DND-41 (cell line): ENCODE results near the gene MUC6.

Experiments used
- ATAC-seq: fragments of 200-7000 bp; cut with Tn5 transposase; 3 replicates; pipeline ENCODE4 v1.9.1; 2021; ENCODE audit warnings: low read depth; ENCODE audit not compliant: insufficient read depth
- DNase-seq: peaks from one replicate; pipeline ENCODE4 v3.0.0-alpha.2; 2020
- H2AFZ ChIP-seq: 2 replicates; pipeline ENCODE4 v1.6.0; 2012; ENCODE audit warnings: low read depth, low read length
- H3K27ac ChIP-seq: 2 replicates; pipeline ENCODE4 v1.5.1; 2012; ENCODE audit warnings: low read length, inconsistent platforms
- H3K27me3 ChIP-seq: fragments of 200-600 bp; sonication (generic); 2 replicates; pipeline ENCODE4 v1.6.0; 2012; ENCODE audit warnings: low read length, mild to moderate bottlenecking, inconsistent platforms; ENCODE audit not compliant: insufficient read depth, poor library complexity
- H3K36me3 ChIP-seq: 2 replicates; pipeline ENCODE4 v1.5.1; 2012; ENCODE audit warnings: low read length, inconsistent platforms; ENCODE audit not compliant: insufficient read depth
- H3K4me1 ChIP-seq: 2 replicates; pipeline ENCODE4 v1.5.1; 2012; ENCODE audit warnings: mild to moderate bottlenecking, low read length; ENCODE audit not compliant: insufficient read depth
- H3K4me2 ChIP-seq: 2 replicates; pipeline ENCODE4 v1.6.0; 2012; ENCODE audit warnings: mild to moderate bottlenecking, moderate library complexity, low read length, inconsistent platforms; ENCODE audit not compliant: insufficient read depth
- H3K4me3 ChIP-seq, 2 experiments: fragments of 200-600 bp in 1 of 2; shearing (Covaris generic) in 1 of 2; 2 replicates each; pipeline ENCODE4 v1.5.1; 2012 to 2016; ENCODE audit warnings: inconsistent platforms in 2 of 2, low read length in 2 of 2, mild to moderate bottlenecking in 2 of 2, low read depth in 1 of 2, moderate library complexity in 1 of 2
- H3K79me2 ChIP-seq: 2 replicates; pipeline ENCODE4 v1.6.0; 2012; ENCODE audit warnings: low read length, inconsistent platforms; ENCODE audit not compliant: insufficient read depth
- H3K9ac ChIP-seq: 2 replicates; pipeline ENCODE4 v1.6.0; 2012; ENCODE audit warnings: low read depth, mild to moderate bottlenecking, inconsistent platforms, low read length, moderate library complexity
- H3K9me3 ChIP-seq: 2 replicates; pipeline ENCODE4 v1.5.1; 2012; ENCODE audit warnings: low read length, moderate library complexity, mild to moderate bottlenecking, inconsistent platforms; ENCODE audit not compliant: insufficient read depth, severe bottlenecking
- H4K20me1 ChIP-seq: 2 replicates; pipeline ENCODE4 v1.6.0; 2012; ENCODE audit warnings: low read length; ENCODE audit not compliant: insufficient read depth
- CTCF ChIP-seq: IDR thresholded peaks from 2 replicates; pipeline ENCODE4 v1.5.1; 2012; ENCODE audit warnings: borderline replicate concordance, low read length, moderate library complexity, mild to moderate bottlenecking; ENCODE audit not compliant: poor library complexity, severe bottlenecking; ENCODE audit errors: extremely low read depth
- EZH2 ChIP-seq: IDR thresholded peaks from 3 replicates; pipeline ENCODE4 v1.6.1; 2012; ENCODE audit warnings: borderline replicate concordance, low read depth, mild to moderate bottlenecking, moderate library complexity, low read length, inconsistent platforms; ENCODE audit not compliant: severe bottlenecking

The MUC6 gene

GRCh38 chr11:1057806-1058205 is 21.3 kb upstream of the MUC6 start:
- Histone ChIP-seq H3K9ac (no peak overlapping the region), H3K4me1 (no peaks in the 10 kb centered on the region), H2AFZ (no peak overlapping the region), H3K4me2 (no peak overlapping the region), H3K79me2 (no peaks in the 10 kb centered on the region), H3K4me3 (no peak overlapping the region), H3K9me3 (no peaks in the 10 kb centered on the region), H4K20me1 (no peaks in the 10 kb centered on the region), H3K27ac (no peak overlapping the region), H3K36me3 (no peaks in the 10 kb centered on the region), H3K27me3 (peaks cover 6% of the 10 kb centered on the region)
- DNase-seq, result no peak
- ATAC-seq, result no peak
- TF ChIP-seq EZH2 (no peak), CTCF (no peak)

GRCh38 chr11:1055990-1056771 is 19.7 kb upstream of the MUC6 start:
- Histone ChIP-seq H3K36me3 (no peaks in the 10 kb centered on the region), H3K9me3 (no peaks in the 10 kb centered on the region), H3K27ac (no peak overlapping the region), H3K4me2 (no peak overlapping the region), H3K27me3 (no peaks in the 10 kb centered on the region), H4K20me1 (no peaks in the 10 kb centered on the region), H3K9ac (no peak overlapping the region), H3K4me1 (0 out of 2 replicates have a peak, but pooled peaks cover 2% of the 10 kb centered on the region), H3K79me2 (no peaks in the 10 kb centered on the region), H3K4me3 (no peak overlapping the region), H2AFZ (no peak overlapping the region)
- no peak for ATAC-seq
- TF ChIP-seq EZH2, result no peak
- no peak for TF ChIP-seq CTCF
- no peak for DNase-seq

- no peak for ATAC-seq
- no peaks in the 10 kb centered on the region for H3K36me3 ChIP-seq
- no peak overlapping the region for H2AFZ ChIP-seq
- no peaks in the 10 kb centered on the region for H3K9me3 ChIP-seq
- H3K27me3 ChIP-seq, result no peaks in the 10 kb centered on the region
- no peak for TF ChIP-seq CTCF
- TF ChIP-seq EZH2, result no peak
- no peak overlapping the region for H3K27ac ChIP-seq
- no peak overlapping the region for H3K9ac ChIP-seq
- no peak overlapping the region for H3K4me3 ChIP-seq
- H4K20me1 ChIP-seq, result no peaks in the 10 kb centered on the region
- DNase-seq, result no peak
- H3K79me2 ChIP-seq, result no peaks in the 10 kb centered on the region
- H3K4me1 ChIP-seq, result 0 out of 2 replicates have a peak, but pooled peaks cover 5% of the 10 kb centered on the region
- H3K4me2 ChIP-seq, result no peak overlapping the region
Observed at GRCh38 chr11:1055109-1055703, 18.7 kb upstream of the MUC6 start.
